SK-N-SH (cell line): ENCODE measurements around the gene CNRIP1. TPM values are rescaled to one million over a fixed set of nuclear protein-coding genes. Genes with fewer than 3 reads are reported as not detected.

Experiments
- CTCF ChIA-PET: fragments of 300-600, 350-600 bp; formaldehyde crosslinking; extraction: SDS; loops from one replicate; lab custom pipeline; 2021; lab: Yijun Ruan, JAX
- POLR2A ChIA-PET: fragments of 350-600 bp; sonication (Branson Sonifier 250); formaldehyde crosslinking; extraction: SDS; loops from one replicate; lab custom pipeline; 2020; ENCODE audit warnings: antibody characterized with exemption, inconsistent platforms; lab: Yijun Ruan, JAX
- DNase-seq: peaks from one replicate; pipeline ENCODE4 v3.0.0; 2012
- H2AFZ ChIP-seq: fragments of 200-600 bp; sonication (generic); 2 replicates; pipeline ENCODE4 v1.8.1; 2016; ENCODE audit warnings: antibody characterized with exemption, mild to moderate bottlenecking, low read depth
- H3F3A ChIP-seq: fragments of 200-600 bp; sonication (generic); replicated peaks from 2 replicates; pipeline ENCODE3; 2016; ENCODE audit warnings: antibody characterized with exemption, mild to moderate bottlenecking; ENCODE audit not compliant: insufficient read depth
- H3K27ac ChIP-seq, 2 experiments: fragments of 200-500 bp in 1 of 2; fragments of 200-600 bp in 1 of 2; sonication (Bioruptor generic) in 1 of 2; sonication (generic), shearing (Covaris generic) in 1 of 2; 2 replicates each; pipeline versions ENCODE4 v1.5.1 to v1.6.1; 2014 to 2016; ENCODE audit warnings: low read depth in 2 of 2, inconsistent platforms in 1 of 2, low read length in 1 of 2, mild to moderate bottlenecking in 1 of 2, mixed read lengths in 1 of 2
- H3K27me3 ChIP-seq: fragments of 200-600 bp; sonication (generic), shearing (Covaris generic); 2 replicates; pipeline ENCODE4 v1.6.1; 2016; ENCODE audit warnings: mixed run types; ENCODE audit not compliant: insufficient read depth
- H3K36me3 ChIP-seq, 2 experiments: fragments of 200-500 bp in 1 of 2; fragments of 200-600 bp in 1 of 2; sonication (Bioruptor generic) in 1 of 2; sonication (generic) in 1 of 2; replicated peaks in 1 of 2; 2 replicates each; pipeline versions ENCODE3 to v1.5.1; 2014 to 2016; ENCODE audit warnings: low read length in 1 of 2, mild to moderate bottlenecking in 1 of 2; ENCODE audit not compliant: insufficient read depth in 2 of 2, control insufficient read depth in 1 of 2
- H3K4me1 ChIP-seq, 2 experiments: fragments of 200-500 bp in 1 of 2; fragments of 200-600 bp in 1 of 2; sonication (Bioruptor generic) in 1 of 2; sonication (generic), shearing (Covaris generic) in 1 of 2; 2 replicates each; pipeline versions ENCODE4 v1.5.1 to v1.6.1; 2014 to 2016; ENCODE audit warnings: low read depth in 1 of 2, low read length in 1 of 2, mixed run types in 1 of 2; ENCODE audit not compliant: insufficient read depth in 2 of 2, control insufficient read depth in 1 of 2
- H3K4me2 ChIP-seq: fragments of 200-600 bp; sonication (generic), shearing (Covaris generic); 2 replicates; pipeline ENCODE4 v1.6.1; 2017; ENCODE audit warnings: mixed run types
- H3K4me3 ChIP-seq, 2 experiments: fragments of 200-500 bp in 1 of 2; fragments of 200-600 bp in 1 of 2; sonication (Bioruptor generic) in 1 of 2; sonication (generic), shearing (Covaris generic) in 1 of 2; 2 replicates each; pipeline versions ENCODE4 v1.5.1 to v1.8.1; 2014 to 2016; ENCODE audit warnings: low read depth in 2 of 2, inconsistent platforms in 1 of 2, low read length in 1 of 2, mild to moderate bottlenecking in 1 of 2, mixed read lengths in 1 of 2, moderate library complexity in 1 of 2
- H3K79me2 ChIP-seq: fragments of 200-600 bp; sonication (generic); 2 replicates; pipeline ENCODE4 v1.8.1; 2017; ENCODE audit warnings: mild to moderate bottlenecking; ENCODE audit not compliant: insufficient read depth
- H3K9ac ChIP-seq: fragments of 200-600 bp; sonication (generic); 2 replicates; pipeline ENCODE4 v1.6.1; 2017; ENCODE audit warnings: mixed run types
- H3K9me2 ChIP-seq: fragments of 200-600 bp; sonication (generic); 2 replicates; pipeline ENCODE4 v1.6.1; 2017; ENCODE audit warnings: mixed run types
- H3K9me3 ChIP-seq: fragments of 200-600 bp; sonication (generic); 2 replicates; pipeline ENCODE4 v1.6.1; 2017; ENCODE audit warnings: mixed run types, mild to moderate bottlenecking, moderate library complexity
- H4K20me1 ChIP-seq: fragments of 200-600 bp; sonication (generic); 2 replicates; pipeline ENCODE4 v1.6.1; 2017; ENCODE audit warnings: mild to moderate bottlenecking, mixed run types; ENCODE audit not compliant: insufficient read depth
- CHD2 ChIP-seq: fragments of 150-350 bp; IDR thresholded peaks from 2 replicates; pipeline ENCODE4 v1.6.1; 2018; ENCODE audit warnings: low read length; ENCODE audit not compliant: partially characterized antibody
- EZH2phosphoT487 ChIP-seq: fragments of 200-600 bp; sonication (generic); IDR thresholded peaks from 2 replicates; pipeline ENCODE4 v1.6.1; 2017; ENCODE audit warnings: low read depth, mixed run types, mild to moderate bottlenecking, antibody characterized with exemption, moderate library complexity, borderline replicate concordance
- FOSL2 ChIP-seq: IDR thresholded peaks from 2 replicates; pipeline ENCODE4 v1.4.0; 2012; ENCODE audit warnings: low read depth, mild to moderate bottlenecking, moderate library complexity, borderline replicate concordance
- FOXJ3 ChIP-seq: sonication (generic); formaldehyde crosslinking; IDR thresholded peaks from 2 replicates; pipeline ENCODE4 v1.5.1; 2020; ENCODE audit warnings: mild to moderate bottlenecking, missing genetic modification reagents
- FOXM1 ChIP-seq: IDR thresholded peaks from 2 replicates; pipeline ENCODE4 v1.4.0; 2012; ENCODE audit warnings: low read depth, mild to moderate bottlenecking
- GABPA ChIP-seq: IDR thresholded peaks from 2 replicates; pipeline ENCODE4 v1.4.0; 2012; ENCODE audit warnings: low read depth, mild to moderate bottlenecking
- GATA2 ChIP-seq: sonication (generic); formaldehyde crosslinking; IDR thresholded peaks from 2 replicates; pipeline ENCODE4 v1.5.0; 2020; ENCODE audit warnings: mild to moderate bottlenecking, missing genetic modification reagents
- JUND ChIP-seq: IDR thresholded peaks from 2 replicates; pipeline ENCODE4 v1.4.0; 2012
- NFIC ChIP-seq: IDR thresholded peaks from 2 replicates; pipeline ENCODE4 v1.4.0; 2012; ENCODE audit warnings: borderline replicate concordance
- NRF1 ChIP-seq: IDR thresholded peaks from 2 replicates; pipeline ENCODE4 v1.6.1; 2012; ENCODE audit warnings: low read depth, mild to moderate bottlenecking, low read length
- POLR2AphosphoS5 ChIP-seq: IDR thresholded peaks from 2 replicates; pipeline ENCODE4 v1.6.1; 2012; ENCODE audit warnings: low read depth, low read length
- RAD21 ChIP-seq: IDR thresholded peaks from 2 replicates; pipeline ENCODE4 v1.6.1; 2012; ENCODE audit warnings: mild to moderate bottlenecking, low read length
- RXRA ChIP-seq: IDR thresholded peaks from 2 replicates; pipeline ENCODE4 v1.4.0; 2012; ENCODE audit warnings: low read depth, mild to moderate bottlenecking, borderline replicate concordance
- SMC3 ChIP-seq: IDR thresholded peaks from 2 replicates; pipeline ENCODE4 v1.6.1; 2012; ENCODE audit warnings: low read depth, low read length, improper control_type of control experiment
- TAF1 ChIP-seq: IDR thresholded peaks from 2 replicates; pipeline ENCODE4 v1.6.1; 2012; ENCODE audit warnings: low read depth, mild to moderate bottlenecking, low read length, moderate library complexity, borderline replicate concordance
- TEAD4 ChIP-seq: IDR thresholded peaks from 2 replicates; pipeline ENCODE4 v1.4.0; 2012; ENCODE audit warnings: mild to moderate bottlenecking, borderline replicate concordance; ENCODE audit not compliant: insufficient read depth
- WGBS: methylation state at CpG from one replicate; pipeline ENCODE4 v1.1.6; 2017; ENCODE audit warnings: low lambda C conversion rate; 5-methylcytosine and 5-hydroxymethylcytosine counted together
- polyA plus RNA-seq, 3 experiments: library from polyadenylated mRNA; depleted of rRNA; stranded (reverse); fragments of >200 nt; gene quantifications; 2 replicates each; pipeline ENCODE4 v1.2.3, GENCODE V29; 2012
- TF ChIP-seq, protein P1 (sequence below): IDR thresholded peaks from 2 replicates; pipeline ENCODE4 v1.4.0; 2012; ENCODE audit warnings: low read depth
- TF ChIP-seq, protein P2 (sequence below): IDR thresholded peaks from 2 replicates; pipeline ENCODE4; 2012
- TF ChIP-seq, protein P3 (sequence below): fragments of 150-350 bp; IDR thresholded peaks from 2 replicates; pipeline ENCODE4 v1.6.1; 2017; ENCODE audit warnings: antibody characterized with exemption, low read length, low read depth, borderline replicate concordance
- TF ChIP-seq, protein P4 (sequence below): IDR thresholded peaks from 2 replicates; pipeline ENCODE4 v1.4.0; 2012; ENCODE audit warnings: low read depth, borderline replicate concordance

Gene CNRIP1
- polyA plus RNA-seq, 1 of the 3 experiments (the other 2 are of a cell fraction): 55.5 TPM

DNA sequence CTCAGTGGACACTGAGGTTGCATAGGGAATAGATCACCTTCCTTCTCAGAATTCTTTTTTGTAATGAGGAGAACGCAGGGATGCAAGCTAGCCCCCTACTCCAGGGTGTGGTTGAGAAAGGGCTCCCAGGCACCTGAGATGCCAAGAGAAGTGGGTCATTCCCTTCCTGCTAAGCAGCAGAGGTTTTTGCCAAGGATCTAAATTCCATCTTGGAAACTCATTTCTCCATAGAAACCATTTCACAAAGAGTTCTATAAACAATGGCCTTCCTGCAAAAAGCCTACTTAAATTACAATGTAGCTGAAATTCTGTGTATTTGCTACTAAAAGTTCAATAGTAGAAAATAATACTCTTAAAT lies 63.7 kb downstream of the CNRIP1 start:
- H3K27me3 ChIP-seq: no peaks in the 10 kb centered on the region
- H3K4me2 ChIP-seq: peak overlapping the region; percentile 77
- ChIA-PET CTCF (interaction anchor here (0.6 to 2.0 kb wide), 4 partner anchors 26 to 134 kb away, joined by 3 to 11 read pairs (median 3); no protein-coding TSS in a partner anchor), POLR2A (no interaction called here)
- peaks cover 4 to 33% of the 10 kb centered on the region in 2 experiments; a peak in 3 of 4 replicates for H3K4me1 ChIP-seq
- no peak overlapping the region for H2AFZ ChIP-seq
- no peaks in the 10 kb centered on the region for H3K36me3 ChIP-seq
- H3K9me3 ChIP-seq: no peaks in the 10 kb centered on the region
- WGBS: 100% methylated on average over 1 of the region's 1 CpG
- peak overlapping the region; percentile 45; the same call in 1 of the 2 replicates for H3K9ac ChIP-seq
- H3K79me2 ChIP-seq: peaks cover 30% of the 10 kb centered on the region
- peak overlapping the region in 1 of 2 experiments; percentile 60; a peak in 2 of 4 replicates for H3K27ac ChIP-seq
- H4K20me1 ChIP-seq: no peaks in the 10 kb centered on the region
- H3F3A ChIP-seq: peaks cover 29% of the 10 kb centered on the region
- H3K4me3 ChIP-seq: no peak overlapping the region
- DNase-seq: no peak
- no peaks in the 10 kb centered on the region for H3K9me2 ChIP-seq
- no peak for TF ChIP-seq CHD2
- TF ChIP-seq NFIC: peak; percentile 32; the same call in 1 of the 2 replicates

DNA sequence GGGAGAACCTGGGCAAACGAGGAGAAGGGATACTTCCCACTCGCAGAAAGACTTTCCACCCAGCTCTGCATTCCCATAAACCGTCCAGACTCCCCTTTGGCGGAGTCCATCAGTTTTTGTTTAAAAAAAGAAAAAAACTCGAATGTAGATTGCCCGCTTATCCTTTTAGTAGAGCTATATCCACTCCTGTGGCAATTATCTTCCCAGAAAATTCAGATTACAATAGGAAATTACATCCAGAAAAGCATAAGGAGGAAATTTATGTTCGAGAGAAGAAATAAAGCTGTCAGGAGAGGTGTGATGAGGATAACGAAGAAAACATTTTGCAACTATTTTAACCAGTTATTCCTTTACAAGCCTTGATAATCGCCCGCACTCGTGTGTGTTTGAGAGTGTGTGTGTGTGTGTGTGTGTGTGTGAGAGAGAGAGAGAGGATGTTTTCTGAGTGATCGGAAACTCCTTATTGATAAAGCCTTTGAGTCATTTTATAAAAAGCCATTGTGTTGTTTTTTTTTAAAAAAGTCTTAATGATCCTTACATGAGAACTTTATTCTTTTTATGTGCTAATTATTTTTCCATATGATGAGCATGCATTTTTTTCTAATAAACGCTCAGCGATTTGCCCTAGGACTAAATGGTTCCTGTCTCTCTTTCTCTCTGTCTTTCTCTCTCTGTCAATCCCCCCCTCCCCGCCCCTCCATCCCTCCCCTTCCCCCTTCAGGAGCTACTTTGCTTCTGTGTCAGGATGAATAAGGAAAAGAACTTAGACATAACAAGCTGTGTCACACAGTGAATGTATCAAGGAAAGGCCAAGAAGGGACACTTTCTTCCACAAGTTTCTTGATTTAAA lies 66.3 kb downstream of the CNRIP1 start:
- Histone ChIP-seq H2AFZ (peak overlapping the region; percentile 80), H3K4me2 (peak overlapping the region; percentile 73), H3F3A (peaks cover 30% of the 10 kb centered on the region), H4K20me1 (peaks cover 26% of the 10 kb centered on the region), H3K9ac (peak overlapping the region; percentile 91), H3K4me1 (peaks cover 17 to 36% of the 10 kb centered on the region in 2 experiments), H3K9me2 (no peaks in the 10 kb centered on the region), H3K4me3 (peak overlapping the region; percentile 89 to 95), H3K36me3 (peaks cover 4 to 8% of the 10 kb centered on the region in 2 experiments), H3K9me3 (no peaks in the 10 kb centered on the region), H3K79me2 (peaks cover 57% of the 10 kb centered on the region), H3K27ac (peak overlapping the region; percentile 92 to 95), H3K27me3 (no peaks in the 10 kb centered on the region)
- ChIA-PET POLR2A (interaction anchor here (0.8 kb wide), 1 partner anchor 85 kb away, joined by 3 read pairs; no protein-coding TSS in a partner anchor), CTCF (interaction anchor here (0.6 to 2.4 kb wide), 6 partner anchors 9 to 131 kb away, joined by 3 to 12 read pairs (median 4); no protein-coding TSS in a partner anchor)
- WGBS: 3% methylated on average over 15 of the region's 15 CpGs
- no peak for TF ChIP-seq GABPA
- TF ChIP-seq NRF1: no peak
- no peak for TF ChIP-seq FOXM1
- TF ChIP-seq, protein P1, sequence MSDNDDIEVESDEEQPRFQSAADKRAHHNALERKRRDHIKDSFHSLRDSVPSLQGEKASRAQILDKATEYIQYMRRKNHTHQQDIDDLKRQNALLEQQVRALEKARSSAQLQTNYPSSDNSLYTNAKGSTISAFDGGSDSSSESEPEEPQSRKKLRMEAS: no peak
- TF ChIP-seq GATA2 (CRISPR knock-in tag): no peak
- TF ChIP-seq SMC3: no peak
- TF ChIP-seq, protein P2, sequence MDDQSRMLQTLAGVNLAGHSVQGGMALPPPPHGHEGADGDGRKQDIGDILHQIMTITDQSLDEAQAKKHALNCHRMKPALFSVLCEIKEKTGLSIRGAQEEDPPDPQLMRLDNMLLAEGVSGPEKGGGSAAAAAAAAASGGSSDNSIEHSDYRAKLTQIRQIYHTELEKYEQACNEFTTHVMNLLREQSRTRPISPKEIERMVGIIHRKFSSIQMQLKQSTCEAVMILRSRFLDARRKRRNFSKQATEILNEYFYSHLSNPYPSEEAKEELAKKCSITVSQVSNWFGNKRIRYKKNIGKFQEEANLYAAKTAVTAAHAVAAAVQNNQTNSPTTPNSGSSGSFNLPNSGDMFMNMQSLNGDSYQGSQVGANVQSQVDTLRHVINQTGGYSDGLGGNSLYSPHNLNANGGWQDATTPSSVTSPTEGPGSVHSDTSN: no peak
- TF ChIP-seq CHD2: no peak
- no peak for TF ChIP-seq POLR2AphosphoS5
- TF ChIP-seq RAD21: no peak
- TF ChIP-seq TAF1: no peak
- TF ChIP-seq FOXJ3 (CRISPR knock-in tag): no peak
- TF ChIP-seq JUND: no peak
- TF ChIP-seq RXRA: no peak
- TF ChIP-seq, protein P3, sequence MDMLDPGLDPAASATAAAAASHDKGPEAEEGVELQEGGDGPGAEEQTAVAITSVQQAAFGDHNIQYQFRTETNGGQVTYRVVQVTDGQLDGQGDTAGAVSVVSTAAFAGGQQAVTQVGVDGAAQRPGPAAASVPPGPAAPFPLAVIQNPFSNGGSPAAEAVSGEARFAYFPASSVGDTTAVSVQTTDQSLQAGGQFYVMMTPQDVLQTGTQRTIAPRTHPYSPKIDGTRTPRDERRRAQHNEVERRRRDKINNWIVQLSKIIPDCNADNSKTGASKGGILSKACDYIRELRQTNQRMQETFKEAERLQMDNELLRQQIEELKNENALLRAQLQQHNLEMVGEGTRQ: no peak
- no peak for TF ChIP-seq FOSL2
- no peak for TF ChIP-seq TEAD4
- TF ChIP-seq EZH2phosphoT487: no peak
- TF ChIP-seq, protein P4, sequence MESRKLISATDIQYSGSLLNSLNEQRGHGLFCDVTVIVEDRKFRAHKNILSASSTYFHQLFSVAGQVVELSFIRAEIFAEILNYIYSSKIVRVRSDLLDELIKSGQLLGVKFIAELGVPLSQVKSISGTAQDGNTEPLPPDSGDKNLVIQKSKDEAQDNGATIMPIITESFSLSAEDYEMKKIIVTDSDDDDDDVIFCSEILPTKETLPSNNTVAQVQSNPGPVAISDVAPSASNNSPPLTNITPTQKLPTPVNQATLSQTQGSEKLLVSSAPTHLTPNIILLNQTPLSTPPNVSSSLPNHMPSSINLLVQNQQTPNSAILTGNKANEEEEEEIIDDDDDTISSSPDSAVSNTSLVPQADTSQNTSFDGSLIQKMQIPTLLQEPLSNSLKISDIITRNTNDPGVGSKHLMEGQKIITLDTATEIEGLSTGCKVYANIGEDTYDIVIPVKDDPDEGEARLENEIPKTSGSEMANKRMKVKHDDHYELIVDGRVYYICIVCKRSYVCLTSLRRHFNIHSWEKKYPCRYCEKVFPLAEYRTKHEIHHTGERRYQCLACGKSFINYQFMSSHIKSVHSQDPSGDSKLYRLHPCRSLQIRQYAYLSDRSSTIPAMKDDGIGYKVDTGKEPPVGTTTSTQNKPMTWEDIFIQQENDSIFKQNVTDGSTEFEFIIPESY: no peak
- peak; percentile 30 for DNase-seq
